HUES6 (cell line): ENCODE data around the gene XIRP2.
"Not testable (repeated sequence)": the region's sequence is repeated elsewhere in the genome, so short reads cannot be mapped to it uniquely, and the experiment has no call there.

Experiments
- H3K27ac ChIP-seq: 2 replicates; pipeline ENCODE4 v1.7.0; 2013; ENCODE audit warnings: low read depth, mild to moderate bottlenecking, low read length, inconsistent platforms
- H3K27me3 ChIP-seq: 2 replicates; pipeline ENCODE4 v1.6.1; 2013; ENCODE audit warnings: low read length; ENCODE audit not compliant: control insufficient read depth, insufficient read depth
- H3K36me3 ChIP-seq: 2 replicates; pipeline ENCODE4 v1.6.1; 2013; ENCODE audit warnings: low read length; ENCODE audit not compliant: control insufficient read depth, insufficient read depth
- H3K4me1 ChIP-seq: 2 replicates; pipeline ENCODE4 v1.6.1; 2013; ENCODE audit warnings: low read length; ENCODE audit not compliant: control insufficient read depth, insufficient read depth
- H3K4me3 ChIP-seq: 2 replicates; pipeline ENCODE4 v1.5.1; 2013; ENCODE audit warnings: low read depth, low read length
- H3K9ac ChIP-seq: one replicate; pipeline ENCODE4 v1.6.1; 2013; ENCODE audit warnings: mild to moderate bottlenecking, low read length
- H3K9me3 ChIP-seq: 2 replicates; pipeline ENCODE4 v1.6.1; 2013; ENCODE audit warnings: low read depth, low read length; ENCODE audit not compliant: control insufficient read depth, insufficient read depth

Gene XIRP2

GRCh38 chr2:167103757-167104133 lies 215.5 kb downstream of the XIRP2 start:
- Histone ChIP-seq H3K27me3 (no peaks in the 10 kb centered on the region), H3K36me3 (no peaks in the 10 kb centered on the region), H3K9ac (no peak overlapping the region), H3K4me3 (no peak overlapping the region), H3K4me1 (no peaks in the 10 kb centered on the region), H3K9me3 (0 out of 2 replicates have a peak, but pooled peaks cover 2% of the 10 kb centered on the region), H3K27ac (no peak overlapping the region)

- Histone ChIP-seq H3K27me3 (no peaks in the 10 kb centered on the region), H3K36me3 (no peaks in the 10 kb centered on the region), H3K4me1 (no peaks in the 10 kb centered on the region), H3K9ac (no peak overlapping the region), H3K9me3 (0 out of 2 replicates have a peak, but pooled peaks cover 2% of the 10 kb centered on the region), H3K27ac (no peak overlapping the region), H3K4me3 (no peak overlapping the region)
Observed at GRCh38 chr2:167104691-167105090, 216.4 kb downstream of the XIRP2 start.

- H3K9ac ChIP-seq: not testable (repeated sequence)
Observed at GRCh38 chr2:167109682-167110081, 221.4 kb downstream of the XIRP2 start.

GRCh38 chr2:167110345-167110744 lies 222.1 kb downstream of the XIRP2 start:
- no peaks in the 10 kb centered on the region for H3K27me3 ChIP-seq
- no peak overlapping the region for H3K4me3 ChIP-seq
- no peak overlapping the region for H3K27ac ChIP-seq
- 0 out of 2 replicates have a peak, but pooled peaks cover 2% of the 10 kb centered on the region for H3K9me3 ChIP-seq
- no peak overlapping the region for H3K9ac ChIP-seq
- H3K4me1 ChIP-seq: no peaks in the 10 kb centered on the region
- no peaks in the 10 kb centered on the region for H3K36me3 ChIP-seq

More at GRCh38 chr2:167109682-167110081, 221.4 kb downstream of the XIRP2 start:
- not testable (repeated sequence) for H3K27ac ChIP-seq, H3K9me3 ChIP-seq, H3K4me3 ChIP-seq, H3K4me1 ChIP-seq, H3K27me3 ChIP-seq, H3K36me3 ChIP-seq

GRCh38 chr2:167114018-167114417 lies 225.7 kb downstream of the XIRP2 start:
- Histone ChIP-seq H3K36me3 (no peaks in the 10 kb centered on the region), H3K27ac (no peak overlapping the region), H3K9me3 (no peaks in the 10 kb centered on the region), H3K4me3 (no peak overlapping the region), H3K27me3 (no peaks in the 10 kb centered on the region), H3K4me1 (no peaks in the 10 kb centered on the region), H3K9ac (no peak overlapping the region)

- H3K27ac ChIP-seq: no peak overlapping the region
- no peak overlapping the region for H3K9ac ChIP-seq
- no peaks in the 10 kb centered on the region for H3K4me1 ChIP-seq
- H3K36me3 ChIP-seq: no peaks in the 10 kb centered on the region
- H3K9me3 ChIP-seq: no peaks in the 10 kb centered on the region
- no peaks in the 10 kb centered on the region for H3K27me3 ChIP-seq
- H3K4me3 ChIP-seq: no peak overlapping the region
Observed at GRCh38 chr2:167115541-167115940, 227.3 kb downstream of the XIRP2 start.

GRCh38 chr2:167122389-167122788 lies 234.1 kb downstream of the XIRP2 start:
- Histone ChIP-seq H3K4me3 (no peak overlapping the region), H3K4me1 (peaks cover 3% of the 10 kb centered on the region; the same call in 1 of the 2 replicates)

GRCh38 chr2:167126165-167126564 lies 237.9 kb downstream of the XIRP2 start:
- Histone ChIP-seq H3K9me3 (no peaks in the 10 kb centered on the region), H3K36me3 (no peaks in the 10 kb centered on the region), H3K4me1 (peaks cover 3% of the 10 kb centered on the region; the same call in 1 of the 2 replicates), H3K27ac (no peak overlapping the region), H3K27me3 (no peaks in the 10 kb centered on the region), H3K9ac (no peak overlapping the region), H3K4me3 (no peak overlapping the region)

More at GRCh38 chr2:167122389-167122788, 234.1 kb downstream of the XIRP2 start:
- Histone ChIP-seq H3K9me3 (no peaks in the 10 kb centered on the region), H3K27me3 (no peaks in the 10 kb centered on the region), H3K27ac (no peak overlapping the region), H3K36me3 (no peaks in the 10 kb centered on the region), H3K9ac (no peak overlapping the region)

- Histone ChIP-seq H3K4me1 (peaks cover 3% of the 10 kb centered on the region; the same call in 1 of the 2 replicates), H3K36me3 (no peaks in the 10 kb centered on the region), H3K9ac (no peak overlapping the region), H3K9me3 (no peaks in the 10 kb centered on the region), H3K4me3 (no peak overlapping the region), H3K27ac (no peak overlapping the region), H3K27me3 (no peaks in the 10 kb centered on the region)
Observed at GRCh38 chr2:167127135-167127534, 238.9 kb downstream of the XIRP2 start.

- Histone ChIP-seq H3K4me3 (no peak overlapping the region), H3K27ac (no peak overlapping the region), H3K9ac (no peak overlapping the region)
Observed at GRCh38 chr2:167128130-167128529, 239.8 kb downstream of the XIRP2 start.

GRCh38 chr2:167132066-167132465 lies 243.8 kb downstream of the XIRP2 start:
- H3K27ac ChIP-seq: no peak overlapping the region
- H3K9ac ChIP-seq: no peak overlapping the region
- no peak overlapping the region for H3K4me3 ChIP-seq
- no peaks in the 10 kb centered on the region for H3K36me3 ChIP-seq
- H3K4me1 ChIP-seq: no peaks in the 10 kb centered on the region
- H3K27me3 ChIP-seq: no peaks in the 10 kb centered on the region
- H3K9me3 ChIP-seq: no peaks in the 10 kb centered on the region

More at GRCh38 chr2:167128130-167128529, 239.8 kb downstream of the XIRP2 start:
- no peaks in the 10 kb centered on the region for H3K9me3 ChIP-seq
- H3K4me1 ChIP-seq: peaks cover 3% of the 10 kb centered on the region; the same call in 1 of the 2 replicates
- no peaks in the 10 kb centered on the region for H3K36me3 ChIP-seq
- H3K27me3 ChIP-seq: no peaks in the 10 kb centered on the region
